IPS-20b (cell line): Measurements from ENCODE around the gene ADAM23.
"Not testable (repeated sequence)": the region's sequence is repeated elsewhere in the genome, so short reads cannot be mapped to it uniquely, and the experiment has no call there.

Experiments used
- H3K27ac ChIP-seq: one replicate; pipeline ENCODE4 v1.5.1; 2013; ENCODE audit warnings: low read length
- H3K27me3 ChIP-seq: 2 replicates; pipeline ENCODE4 v1.6.1; 2013; ENCODE audit warnings: mild to moderate bottlenecking, low read length, inconsistent platforms; ENCODE audit not compliant: insufficient read depth
- H3K36me3 ChIP-seq: 2 replicates; pipeline ENCODE4 v1.6.1; 2013; ENCODE audit warnings: low read depth, mild to moderate bottlenecking, inconsistent platforms, low read length, moderate library complexity; ENCODE audit not compliant: insufficient read depth
- H3K4me1 ChIP-seq: 2 replicates; pipeline ENCODE4 v1.6.1; 2013; ENCODE audit warnings: mild to moderate bottlenecking, control low read depth, inconsistent platforms, low read length, moderate library complexity; ENCODE audit not compliant: insufficient read depth
- H3K4me3 ChIP-seq: 2 replicates; pipeline ENCODE4 v1.5.1; 2013; ENCODE audit warnings: mild to moderate bottlenecking, low read length, inconsistent platforms
- H3K9ac ChIP-seq: 2 replicates; pipeline ENCODE4 v1.6.1; 2013; ENCODE audit warnings: low read depth, mild to moderate bottlenecking, inconsistent platforms, low read length, moderate library complexity
- H3K9me3 ChIP-seq: 2 replicates; pipeline ENCODE4 v1.6.1; 2013; ENCODE audit warnings: mild to moderate bottlenecking, low read depth, low read length, inconsistent platforms; ENCODE audit not compliant: insufficient read depth

The ADAM23 gene

GRCh38 chr2:206442833-206443734 lies at the start of gene ADAM23:
ADAM23 (plus strand) TSS chr2:206443532; CDS start chr2:206443867, 335 bp downstream.
- Histone ChIP-seq H3K9me3 (no peaks in the 10 kb centered on the region), H3K4me3 (peak within 1 kb of the TSS; percentile 82), H3K4me1 (peaks cover 32% of the 10 kb centered on the region; the same call in 1 of the 2 replicates), H3K9ac (peak within 1 kb of the TSS; percentile 74; the same call in 1 of the 2 replicates), H3K36me3 (no peaks in the 10 kb centered on the region), H3K27me3 (peaks cover 36% of the 10 kb centered on the region), H3K27ac (no peak within 1 kb of the TSS)

DNA sequence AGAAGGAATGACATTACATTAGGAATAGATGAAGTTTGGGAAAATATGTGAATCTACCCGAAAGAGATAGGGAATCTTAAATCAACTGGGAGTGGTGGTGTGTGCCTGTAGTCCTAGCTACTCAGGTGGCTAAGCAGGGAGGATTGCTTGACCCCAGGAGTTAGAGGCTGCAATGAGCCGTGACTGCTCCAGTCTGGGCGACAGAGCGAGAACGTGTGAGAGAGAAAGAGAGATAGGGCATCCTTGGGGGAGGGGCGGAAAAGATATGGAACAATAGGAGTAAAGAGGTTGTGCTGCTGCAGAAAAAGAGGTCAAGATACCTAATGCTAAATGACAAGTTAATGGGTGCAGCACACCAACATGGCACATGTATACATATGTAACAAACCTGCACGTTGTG lies 47.1 kb upstream of the ADAM23 start:
- H3K27ac ChIP-seq = no peak overlapping the region
- H3K36me3 ChIP-seq = no peaks in the 10 kb centered on the region
- peaks cover 12% of the 10 kb centered on the region for H3K9me3 ChIP-seq
- no peaks in the 10 kb centered on the region for H3K4me1 ChIP-seq
- no peak overlapping the region for H3K9ac ChIP-seq
- no peak overlapping the region for H3K4me3 ChIP-seq
- no peaks in the 10 kb centered on the region for H3K27me3 ChIP-seq

GRCh38 chr2:206402956-206403569 lies 40.3 kb upstream of the ADAM23 start:
- H3K9ac ChIP-seq, H3K27ac ChIP-seq, H3K4me1 ChIP-seq, H3K27me3 ChIP-seq, H3K9me3 ChIP-seq, H3K36me3 ChIP-seq, H3K4me3 ChIP-seq: not testable (repeated sequence)

DNA sequence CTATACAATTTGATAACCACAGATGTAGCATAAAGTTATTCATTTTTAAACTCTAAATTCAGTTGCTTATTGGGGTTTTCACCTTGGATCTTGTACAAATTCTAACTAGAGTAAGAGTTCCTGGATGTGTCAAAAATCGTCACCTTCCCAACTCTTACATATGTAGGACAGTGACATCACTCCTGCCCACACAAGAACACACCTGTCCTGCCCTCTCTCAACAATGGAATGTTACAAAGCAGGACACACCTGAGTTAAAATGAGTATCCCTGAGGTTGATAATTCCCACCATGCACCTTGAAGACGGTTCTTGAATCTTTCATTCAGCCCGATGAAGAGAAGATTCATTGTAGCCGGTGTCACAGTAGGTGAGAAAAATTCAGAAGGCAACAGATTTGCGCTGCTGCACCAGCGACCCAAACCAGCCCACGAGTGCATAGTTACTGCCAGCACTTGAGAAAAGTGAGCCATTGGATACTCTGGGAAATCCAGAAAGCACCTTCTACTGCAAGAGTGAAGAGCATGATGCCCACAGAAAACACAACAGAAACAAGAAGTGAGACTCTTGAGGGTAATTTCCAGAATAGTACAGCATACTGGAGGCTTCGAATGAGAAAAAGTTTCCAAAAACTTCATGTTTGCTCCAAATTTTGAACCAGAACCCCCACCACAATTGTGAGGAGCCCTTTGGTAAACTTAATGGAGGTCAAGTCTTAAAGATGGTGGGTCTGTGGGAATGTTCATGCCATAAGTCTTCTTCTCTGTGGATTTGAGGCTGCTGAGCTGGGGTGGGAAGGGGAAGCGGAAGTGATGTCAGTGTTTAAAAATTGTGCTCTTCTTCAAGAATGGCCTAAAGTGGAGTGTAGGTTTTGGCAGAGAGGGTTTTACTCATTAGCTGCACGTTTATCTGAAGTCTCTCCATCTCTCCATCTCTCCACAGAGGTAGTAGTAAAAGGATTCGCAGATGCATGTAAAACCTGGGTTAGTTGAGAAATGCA lies 34.7 kb upstream of the ADAM23 start:
- Histone ChIP-seq H3K4me1 (no peaks in the 10 kb centered on the region), H3K27ac (no peak overlapping the region), H3K9me3 (no peaks in the 10 kb centered on the region), H3K4me3 (no peak overlapping the region), H3K27me3 (no peaks in the 10 kb centered on the region), H3K9ac (no peak overlapping the region), H3K36me3 (no peaks in the 10 kb centered on the region)

GRCh38 chr2:206410714-206411113 lies 32.6 kb upstream of the ADAM23 start:
- H3K27me3 ChIP-seq = no peaks in the 10 kb centered on the region
- no peak overlapping the region for H3K4me3 ChIP-seq
- no peak overlapping the region for H3K9ac ChIP-seq
- no peaks in the 10 kb centered on the region for H3K4me1 ChIP-seq
- peaks cover 1% of the 10 kb centered on the region; the same call in 1 of the 2 replicates for H3K9me3 ChIP-seq
- H3K36me3 ChIP-seq = no peaks in the 10 kb centered on the region
- H3K27ac ChIP-seq = no peak overlapping the region

GRCh38 chr2:206415618-206416243 lies 27.6 kb upstream of the ADAM23 start:
- H3K27ac ChIP-seq = no peak overlapping the region
- no peaks in the 10 kb centered on the region; the same call in 1 of the 2 replicates for H3K4me1 ChIP-seq
- no peak overlapping the region for H3K9ac ChIP-seq
- H3K4me3 ChIP-seq = no peak overlapping the region
- no peaks in the 10 kb centered on the region for H3K27me3 ChIP-seq
- H3K36me3 ChIP-seq = no peaks in the 10 kb centered on the region
- H3K9me3 ChIP-seq = peaks cover 4% of the 10 kb centered on the region; the same call in 1 of the 2 replicates

GRCh38 chr2:206418968-206419367 lies 24.4 kb upstream of the ADAM23 start:
- H3K9ac ChIP-seq = no peak overlapping the region
- H3K4me1 ChIP-seq = no peaks in the 10 kb centered on the region; the same call in 1 of the 2 replicates
- peaks cover 4% of the 10 kb centered on the region; the same call in 1 of the 2 replicates for H3K9me3 ChIP-seq
- no peaks in the 10 kb centered on the region for H3K27me3 ChIP-seq
- no peak overlapping the region for H3K27ac ChIP-seq
- H3K4me3 ChIP-seq = no peak overlapping the region
- no peaks in the 10 kb centered on the region for H3K36me3 ChIP-seq

DNA sequence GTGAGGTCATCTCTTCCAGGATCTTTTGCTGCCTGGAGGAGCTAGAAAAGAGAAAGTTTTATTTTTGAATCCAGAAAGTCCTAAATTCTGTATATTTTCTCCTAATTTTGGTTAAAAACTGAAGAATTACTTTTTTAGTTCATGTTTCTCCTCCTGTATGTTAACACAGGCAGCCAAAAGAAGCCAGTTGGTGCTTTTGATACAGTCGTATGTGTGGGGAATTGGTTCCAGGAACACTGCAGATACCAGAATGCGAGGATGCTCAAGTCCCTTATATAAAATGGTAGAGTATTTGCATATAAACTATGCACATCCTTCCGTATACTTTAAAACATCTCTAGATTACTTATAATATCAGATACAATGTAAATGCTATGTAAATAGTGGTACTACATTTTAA lies 22.6 kb upstream of the ADAM23 start:
- H3K27ac ChIP-seq = no peak overlapping the region
- peaks cover 3% of the 10 kb centered on the region; the same call in 1 of the 2 replicates for H3K9me3 ChIP-seq
- no peak overlapping the region for H3K4me3 ChIP-seq
- H3K27me3 ChIP-seq = no peaks in the 10 kb centered on the region
- H3K4me1 ChIP-seq = no peaks in the 10 kb centered on the region; the same call in 1 of the 2 replicates
- no peak overlapping the region for H3K9ac ChIP-seq
- H3K36me3 ChIP-seq = no peaks in the 10 kb centered on the region

DNA sequence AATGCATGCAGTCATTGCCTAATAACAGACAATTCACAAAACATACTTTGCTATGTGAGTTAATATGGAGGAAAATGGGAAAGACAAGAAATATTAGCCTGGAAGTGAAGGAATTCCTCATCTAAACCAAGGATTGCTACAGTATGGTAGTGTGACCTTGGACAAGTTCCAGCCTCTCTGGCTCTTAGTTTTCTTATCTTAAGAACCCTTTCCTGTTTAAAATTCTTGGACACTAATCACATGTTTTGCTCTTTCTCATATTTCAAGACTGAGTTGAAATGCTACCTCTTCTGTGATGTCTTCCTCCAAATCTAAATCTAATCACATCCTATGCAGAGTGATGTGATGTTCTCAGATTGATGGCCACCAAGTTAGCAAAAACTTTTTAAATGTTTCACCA lies 20.8 kb upstream of the ADAM23 start:
- H3K9ac ChIP-seq = no peak overlapping the region
- H3K36me3 ChIP-seq = no peaks in the 10 kb centered on the region
- no peaks in the 10 kb centered on the region; the same call in 1 of the 2 replicates for H3K9me3 ChIP-seq
- H3K4me1 ChIP-seq = no peaks in the 10 kb centered on the region; the same call in 1 of the 2 replicates
- no peaks in the 10 kb centered on the region for H3K27me3 ChIP-seq
- no peak overlapping the region for H3K4me3 ChIP-seq
- H3K27ac ChIP-seq = no peak overlapping the region

- Histone ChIP-seq H3K4me1 (no peaks in the 10 kb centered on the region; the same call in 1 of the 2 replicates), H3K9ac (no peak overlapping the region), H3K36me3 (no peaks in the 10 kb centered on the region), H3K27ac (no peak overlapping the region), H3K9me3 (no peaks in the 10 kb centered on the region; the same call in 1 of the 2 replicates), H3K4me3 (no peak overlapping the region), H3K27me3 (no peaks in the 10 kb centered on the region)
Observed at GRCh38 chr2:206423147-206423546, 20.2 kb upstream of the ADAM23 start.

DNA sequence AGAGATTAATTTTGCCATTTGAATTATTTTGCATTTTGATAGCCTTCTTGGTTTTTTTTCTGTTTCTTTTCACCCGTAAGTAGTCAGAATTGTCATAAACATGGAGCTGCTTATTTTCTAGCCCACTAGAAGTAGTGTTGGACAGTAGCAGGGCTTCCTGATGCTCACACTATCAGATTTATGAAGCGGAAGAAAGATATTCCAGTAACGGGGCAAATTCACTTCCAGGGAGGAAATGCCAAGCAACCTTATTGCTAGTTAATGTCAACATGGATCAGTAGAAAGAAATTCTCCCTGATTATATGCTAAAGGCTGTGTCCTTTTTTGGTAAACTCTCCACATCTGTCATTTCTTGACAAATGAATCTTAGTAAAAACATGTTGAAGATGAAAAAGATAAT lies 19.2 kb upstream of the ADAM23 start:
- H3K27me3 ChIP-seq = no peaks in the 10 kb centered on the region
- H3K4me1 ChIP-seq = no peaks in the 10 kb centered on the region
- no peak overlapping the region for H3K9ac ChIP-seq
- no peak overlapping the region for H3K27ac ChIP-seq
- no peak overlapping the region for H3K4me3 ChIP-seq
- no peaks in the 10 kb centered on the region for H3K9me3 ChIP-seq
- H3K36me3 ChIP-seq = no peaks in the 10 kb centered on the region
